CD4-positive, alpha-beta T cell treated with Interleukin-6 for 4 hours (primary cell): ENCODE results near the gene NMRK2.
"Not testable (repeated sequence)": the region's sequence is repeated elsewhere in the genome, so short reads cannot be mapped to it uniquely, and the experiment has no call there.

Experiments
- DNase-seq: peaks from one replicate; pipeline ENCODE4 v3.0.0-alpha.2; 2020; ENCODE audit warnings: mixed read lengths

NMRK2 gene

GRCh38 chr19:3938300-3938950 is 5.6 kb downstream of the NMRK2 start:
- not testable (repeated sequence) for DNase-seq

- no peak for DNase-seq
Observed at GRCh38 chr19:3942790-3943409, 10.0 kb downstream of the NMRK2 start.

GRCh38 chr19:3944018-3944721 is 11.3 kb downstream of the NMRK2 start:
- no peak for DNase-seq

- DNase-seq, result no peak
Observed at GRCh38 chr19:3945838-3946237, 13.0 kb downstream of the NMRK2 start.

- DNase-seq, result not testable (repeated sequence)
Observed at GRCh38 chr19:3947316-3947933, 14.6 kb downstream of the NMRK2 start.

GRCh38 chr19:3949294-3949693 is 16.4 kb downstream of the NMRK2 start:
- no peak for DNase-seq

- no peak for DNase-seq
Observed at GRCh38 chr19:3949997-3950859, 17.4 kb downstream of the NMRK2 start.

- no peak for DNase-seq
Observed at GRCh38 chr19:3950871-3951861, 18.3 kb downstream of the NMRK2 start.

- DNase-seq, result not testable (repeated sequence)
Observed at GRCh38 chr19:3952755-3953276, 19.9 kb downstream of the NMRK2 start.

GRCh38 chr19:3954107-3954506 is 21.2 kb downstream of the NMRK2 start:
- no peak for DNase-seq

- DNase-seq, result not testable (repeated sequence)
Observed at GRCh38 chr19:3955276-3955675, 22.4 kb downstream of the NMRK2 start.

- DNase-seq, result no peak
Observed at GRCh38 chr19:3955688-3956087, 22.8 kb downstream of the NMRK2 start.

GRCh38 chr19:3958836-3959765 is 26.2 kb downstream of the NMRK2 start:
- DNase-seq, result no peak

GRCh38 chr19:3959766-3960131 is 26.9 kb downstream of the NMRK2 start:
- no peak for DNase-seq

GRCh38 chr19:3961007-3961406 is 28.1 kb downstream of the NMRK2 start:
- DNase-seq, result no peak

GRCh38 chr19:3963458-3964255 is 30.8 kb downstream of the NMRK2 start:
- no peak for DNase-seq

- no peak for DNase-seq
Observed at GRCh38 chr19:3964256-3965194, 31.7 kb downstream of the NMRK2 start.
